Osteocyte (in vitro differentiated cells): Measurements from ENCODE around the gene PPP4R3A. TPM values are rescaled to one million over a fixed set of nuclear protein-coding genes. Genes with fewer than 3 reads are reported as not detected.

Experiments
- DNase-seq: peaks from one replicate; pipeline ENCODE4 v3.0.0; 2021; ENCODE audit warnings: mixed read lengths; ENCODE audit not compliant: unreplicated experiment; ENCODE audit errors: extremely low spot score
- H3K27ac Mint-ChIP-seq: one replicate; pipeline ENCODE4 v1.8.0; 2021; ENCODE audit warnings: mild to moderate bottlenecking, mixed read lengths; ENCODE audit not compliant: unreplicated experiment
- H3K27me3 Mint-ChIP-seq: one replicate; pipeline ENCODE4 v1.8.0; 2021; ENCODE audit warnings: mixed read lengths; ENCODE audit not compliant: unreplicated experiment
- H3K36me3 Mint-ChIP-seq: one replicate; pipeline ENCODE4 v1.8.0; 2021; ENCODE audit warnings: mixed read lengths; ENCODE audit not compliant: unreplicated experiment
- H3K4me1 Mint-ChIP-seq: one replicate; pipeline ENCODE4 v1.8.0; 2021; ENCODE audit warnings: mixed read lengths; ENCODE audit not compliant: unreplicated experiment
- H3K4me3 Mint-ChIP-seq: one replicate; pipeline ENCODE4 v1.8.0; 2021; ENCODE audit warnings: mild to moderate bottlenecking, moderate library complexity, mixed read lengths; ENCODE audit not compliant: unreplicated experiment
- H3K9me3 Mint-ChIP-seq: one replicate; pipeline ENCODE4 v1.8.0; 2021; ENCODE audit warnings: mixed read lengths; ENCODE audit not compliant: unreplicated experiment
- total RNA-seq: library from RNA; stranded (reverse); gene quantifications from 2 replicates; pipeline ENCODE4 v1.2.1, GENCODE V29; 2021
- TF ChIP-seq, protein P1 (sequence below): fragments of 200-600 bp; sonication (generic); IDR thresholded peaks from 2 replicates; pipeline ENCODE4 v1.5.0; 2021; ENCODE audit warnings: antibody characterized with exemption, mild to moderate bottlenecking, moderate library complexity

PPP4R3A gene
- total RNA-seq, 1 donor from 2014 or later = 68.1 TPM

DNA sequence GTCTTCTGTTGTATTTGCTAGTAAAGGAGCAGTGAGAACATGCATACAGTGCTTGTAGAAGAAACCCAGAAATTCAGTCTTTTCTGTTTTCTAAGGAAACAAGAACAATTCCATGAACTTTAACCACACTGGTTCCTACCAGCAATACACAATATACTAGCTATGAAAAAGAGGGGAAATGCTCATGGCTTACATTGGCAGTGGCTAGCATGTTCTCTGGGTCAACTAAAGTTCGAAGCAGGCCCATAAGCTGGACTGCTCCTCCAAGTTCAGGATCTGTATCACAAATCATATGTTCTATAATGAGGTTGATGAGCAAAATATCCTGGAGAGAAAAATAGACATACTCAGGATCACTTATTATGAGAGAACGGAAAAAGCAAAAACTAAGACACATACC lies 37.1 kb downstream of the PPP4R3A start:
- no peak for DNase-seq
- H3K27me3 Mint-ChIP-seq = no peaks in the 10 kb centered on the region
- TF ChIP-seq, protein P1, sequence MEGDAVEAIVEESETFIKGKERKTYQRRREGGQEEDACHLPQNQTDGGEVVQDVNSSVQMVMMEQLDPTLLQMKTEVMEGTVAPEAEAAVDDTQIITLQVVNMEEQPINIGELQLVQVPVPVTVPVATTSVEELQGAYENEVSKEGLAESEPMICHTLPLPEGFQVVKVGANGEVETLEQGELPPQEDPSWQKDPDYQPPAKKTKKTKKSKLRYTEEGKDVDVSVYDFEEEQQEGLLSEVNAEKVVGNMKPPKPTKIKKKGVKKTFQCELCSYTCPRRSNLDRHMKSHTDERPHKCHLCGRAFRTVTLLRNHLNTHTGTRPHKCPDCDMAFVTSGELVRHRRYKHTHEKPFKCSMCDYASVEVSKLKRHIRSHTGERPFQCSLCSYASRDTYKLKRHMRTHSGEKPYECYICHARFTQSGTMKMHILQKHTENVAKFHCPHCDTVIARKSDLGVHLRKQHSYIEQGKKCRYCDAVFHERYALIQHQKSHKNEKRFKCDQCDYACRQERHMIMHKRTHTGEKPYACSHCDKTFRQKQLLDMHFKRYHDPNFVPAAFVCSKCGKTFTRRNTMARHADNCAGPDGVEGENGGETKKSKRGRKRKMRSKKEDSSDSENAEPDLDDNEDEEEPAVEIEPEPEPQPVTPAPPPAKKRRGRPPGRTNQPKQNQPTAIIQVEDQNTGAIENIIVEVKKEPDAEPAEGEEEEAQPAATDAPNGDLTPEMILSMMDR = no peak
- H3K36me3 Mint-ChIP-seq = peaks cover 58% of the 10 kb centered on the region
- no peak overlapping the region for H3K27ac Mint-ChIP-seq
- H3K4me3 Mint-ChIP-seq = no peak overlapping the region
- no peaks in the 10 kb centered on the region for H3K9me3 Mint-ChIP-seq
- H3K4me1 Mint-ChIP-seq = no peaks in the 10 kb centered on the region

DNA sequence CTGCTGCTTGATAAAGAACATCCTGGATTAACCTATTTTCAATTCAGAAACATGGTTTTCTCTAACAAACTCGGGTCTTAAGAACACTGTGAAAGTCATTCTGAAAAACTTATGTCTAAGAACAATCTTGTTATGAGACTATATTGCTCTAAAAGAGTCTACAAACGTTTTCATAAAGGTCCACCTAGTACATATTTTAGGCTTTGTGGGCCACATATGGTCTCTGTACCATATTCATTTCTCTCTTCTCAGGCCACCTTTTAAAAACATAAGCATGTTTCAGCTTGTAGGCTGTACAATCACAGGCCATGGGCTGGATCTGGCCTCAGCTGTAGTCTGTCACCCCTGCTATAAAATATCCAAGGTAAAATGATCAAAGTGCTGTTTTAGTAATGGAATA lies 39.9 kb downstream of the PPP4R3A start:
- peaks cover 68% of the 10 kb centered on the region for H3K36me3 Mint-ChIP-seq
- no peak for DNase-seq
- H3K27ac Mint-ChIP-seq = no peak overlapping the region
- no peak overlapping the region for H3K4me3 Mint-ChIP-seq
- H3K4me1 Mint-ChIP-seq = no peaks in the 10 kb centered on the region
- TF ChIP-seq, protein P1 = no peak
- H3K9me3 Mint-ChIP-seq = no peaks in the 10 kb centered on the region
- H3K27me3 Mint-ChIP-seq = no peaks in the 10 kb centered on the region

DNA sequence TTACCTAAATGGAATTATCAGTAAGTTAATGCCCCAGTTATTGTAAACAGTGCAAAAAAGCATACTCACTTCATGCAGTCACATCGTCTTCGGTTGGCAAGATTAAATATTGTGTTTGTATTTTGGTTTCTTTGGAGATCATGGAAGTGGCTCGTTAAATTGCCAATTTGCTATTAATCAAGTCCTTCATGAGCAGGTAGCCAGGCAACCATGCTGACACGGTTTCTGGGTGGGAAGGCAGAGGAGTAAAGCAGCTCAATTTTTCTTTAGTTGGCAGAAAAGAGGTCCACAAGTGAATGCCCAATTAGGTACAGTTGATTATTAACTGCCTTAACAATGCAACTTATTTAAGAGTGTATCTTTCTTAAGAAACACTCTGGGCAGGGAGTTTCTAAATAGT lies 43.9 kb downstream of the PPP4R3A start:
- no peak overlapping the region for H3K4me3 Mint-ChIP-seq
- no peaks in the 10 kb centered on the region for H3K9me3 Mint-ChIP-seq
- no peaks in the 10 kb centered on the region for H3K27me3 Mint-ChIP-seq
- H3K4me1 Mint-ChIP-seq = no peaks in the 10 kb centered on the region
- H3K36me3 Mint-ChIP-seq = peaks cover 62% of the 10 kb centered on the region
- no peak for DNase-seq
- H3K27ac Mint-ChIP-seq = no peak overlapping the region
- TF ChIP-seq, protein P1 = no peak

DNA sequence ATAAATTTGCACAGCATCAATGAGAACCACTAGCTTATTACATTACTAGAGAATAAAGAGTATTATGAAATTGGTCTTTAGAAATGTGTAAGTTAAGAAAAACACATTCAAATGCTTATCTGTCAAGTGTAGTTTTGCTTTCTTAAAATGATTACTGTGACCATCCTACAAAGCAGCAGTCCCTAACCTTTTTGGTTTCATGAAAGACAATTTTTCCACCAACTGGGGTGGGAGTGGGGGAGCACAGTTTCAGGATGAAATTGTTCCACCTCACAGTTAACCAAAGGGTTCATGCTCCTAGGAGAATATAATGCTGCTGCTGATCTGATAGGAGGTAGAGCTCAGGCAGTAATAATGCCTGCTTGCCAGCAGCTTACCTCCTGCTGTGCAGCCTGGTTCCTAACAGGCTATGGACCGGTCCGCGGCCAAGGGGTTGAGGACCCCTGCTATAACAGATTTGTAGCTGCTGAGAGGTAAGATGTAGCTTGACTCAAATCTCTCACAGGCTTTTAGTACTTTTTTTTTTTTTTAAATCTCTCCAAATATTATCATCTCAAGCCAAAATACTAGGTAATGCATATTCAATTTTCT lies 45.4 kb downstream of the PPP4R3A start:
- no peak overlapping the region for H3K4me3 Mint-ChIP-seq
- no peak for DNase-seq
- H3K27me3 Mint-ChIP-seq = no peaks in the 10 kb centered on the region
- H3K36me3 Mint-ChIP-seq = peaks cover 57% of the 10 kb centered on the region
- no peaks in the 10 kb centered on the region for H3K4me1 Mint-ChIP-seq
- no peak overlapping the region for H3K27ac Mint-ChIP-seq
- TF ChIP-seq, protein P1 = no peak
- H3K9me3 Mint-ChIP-seq = no peaks in the 10 kb centered on the region

DNA sequence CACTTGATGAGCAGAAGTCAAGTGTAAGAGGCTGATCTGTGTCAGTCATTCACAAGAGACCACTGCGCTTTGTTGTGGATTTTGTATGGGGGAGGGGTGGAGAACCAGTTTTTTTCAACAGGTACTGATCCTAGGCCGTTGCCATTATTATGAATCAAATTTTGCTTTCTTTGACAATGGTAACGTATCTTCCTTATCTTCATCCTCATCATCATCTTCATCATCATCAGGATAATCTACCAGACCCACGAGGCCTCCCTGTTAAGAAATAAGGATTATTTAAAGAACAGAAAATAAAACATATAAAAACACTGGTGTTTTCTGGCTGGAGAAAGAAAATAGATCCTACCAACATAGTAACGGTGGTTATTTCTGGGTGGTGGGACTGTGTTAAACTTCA lies 51.5 kb downstream of the PPP4R3A start:
- H3K4me3 Mint-ChIP-seq = no peak overlapping the region
- no peak for DNase-seq
- H3K27ac Mint-ChIP-seq = no peak overlapping the region
- H3K9me3 Mint-ChIP-seq = no peaks in the 10 kb centered on the region
- TF ChIP-seq, protein P1 = no peak
- no peaks in the 10 kb centered on the region for H3K4me1 Mint-ChIP-seq
- peaks cover 58% of the 10 kb centered on the region for H3K36me3 Mint-ChIP-seq
- H3K27me3 Mint-ChIP-seq = no peaks in the 10 kb centered on the region
